GM18858 (cell line): ENCODE measurements around the gene PLCH1.

Experiments used
- ATAC-seq: cut with Tn5 transposase; IDR thresholded peaks from one replicate; pipeline ENCODE4 v1.9.1; 2021; ENCODE audit not compliant: unreplicated experiment

PLCH1 gene

DNA sequence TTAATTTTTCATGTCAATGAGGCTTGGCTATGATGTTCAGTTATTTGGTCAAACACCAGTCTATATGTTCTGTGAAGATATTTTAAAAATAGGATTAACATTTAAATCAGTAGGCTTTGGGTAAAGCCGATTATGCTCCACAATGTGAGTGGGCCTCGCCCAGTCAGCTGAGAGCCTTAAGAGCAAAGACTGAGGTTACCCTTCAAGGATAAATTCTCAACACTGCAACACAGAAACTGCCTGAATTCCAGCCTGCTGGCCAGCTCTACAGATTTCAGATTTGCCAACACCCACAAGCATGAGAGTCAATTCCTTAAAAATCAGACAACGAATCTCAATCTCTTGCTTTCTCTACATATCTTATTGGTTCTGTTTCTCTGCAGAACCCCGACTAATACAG, 188.3 kb downstream of the PLCH1 start:
- no peak for ATAC-seq

DNA sequence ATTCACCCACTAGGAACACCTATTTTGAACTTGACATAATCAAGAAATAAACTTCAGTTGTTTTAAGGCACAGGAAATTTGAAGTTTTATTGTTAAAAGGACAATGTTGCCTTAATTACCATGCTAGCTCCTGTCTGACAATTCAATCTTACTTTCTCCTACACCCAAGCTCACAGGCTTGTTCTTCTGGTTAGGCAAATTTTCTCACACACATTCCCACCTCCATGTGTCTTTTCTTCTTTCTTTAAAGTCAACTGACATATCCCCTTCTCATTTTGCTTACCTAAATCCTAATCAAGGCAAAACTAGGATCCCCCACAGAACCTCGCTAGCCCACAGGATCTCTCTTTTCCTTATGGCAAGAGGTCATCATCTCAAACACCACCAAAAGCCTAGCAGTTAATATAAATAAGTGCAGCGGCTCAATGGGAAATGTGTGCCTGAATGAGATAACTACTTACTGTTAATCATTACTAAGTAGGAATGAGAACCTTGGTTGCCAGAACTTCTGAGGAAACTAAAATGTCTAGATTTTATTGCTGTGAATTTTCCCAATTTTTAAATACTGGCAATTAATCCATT, 189.3 kb downstream of the PLCH1 start:
- ATAC-seq, result no peak

DNA sequence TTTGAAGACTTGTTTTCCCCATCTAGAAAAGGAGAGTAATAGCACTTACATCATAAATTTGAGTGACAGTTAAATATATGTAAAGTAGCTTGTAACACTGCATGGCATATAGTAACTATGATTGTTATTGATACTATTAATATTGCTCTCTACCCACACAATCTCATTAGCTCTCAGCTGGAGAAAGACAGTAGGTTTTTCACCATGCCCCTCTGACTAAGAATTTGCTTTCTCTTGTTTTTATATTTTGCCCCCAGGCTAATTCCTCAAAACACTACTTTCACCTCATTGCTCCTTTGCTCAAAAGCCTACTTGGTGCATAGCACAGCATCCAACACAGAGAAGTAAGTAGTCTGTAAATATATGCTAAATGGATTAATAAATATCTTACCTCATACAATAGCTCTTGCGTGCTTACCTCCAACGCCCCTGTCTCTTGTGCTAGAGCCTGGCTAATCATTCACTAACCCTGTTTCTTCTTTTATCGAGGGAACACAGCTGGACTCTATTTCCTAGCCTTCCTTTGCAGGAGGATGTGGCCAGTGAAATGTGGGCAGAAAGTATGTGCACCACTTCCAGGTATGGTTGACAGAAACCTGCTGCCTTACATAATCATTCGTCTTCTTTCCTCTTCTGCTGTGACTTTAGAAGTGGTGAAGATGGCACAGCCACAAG, 190.0 kb downstream of the PLCH1 start:
- ATAC-seq, result peak; percentile 75

DNA sequence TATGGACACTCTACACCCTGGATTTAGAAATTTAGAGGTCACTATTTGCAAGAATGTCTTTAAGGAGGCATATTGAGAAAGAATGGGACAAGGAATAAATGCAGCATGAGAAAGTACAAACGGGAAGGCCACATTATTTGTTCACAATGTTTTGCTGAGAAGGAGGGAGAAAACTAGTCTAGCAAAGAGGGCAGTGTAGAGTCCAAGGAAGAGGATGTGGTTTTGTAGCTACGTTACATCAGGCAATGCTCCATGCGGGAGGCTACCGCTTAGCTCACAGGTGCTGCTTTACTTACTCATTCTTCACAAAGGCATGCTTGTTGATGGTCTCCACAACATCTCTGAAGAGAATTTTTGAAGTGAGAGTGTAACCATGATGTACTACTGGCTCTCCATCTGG, 191.1 kb downstream of the PLCH1 start:
- peak; percentile 24 for ATAC-seq

DNA sequence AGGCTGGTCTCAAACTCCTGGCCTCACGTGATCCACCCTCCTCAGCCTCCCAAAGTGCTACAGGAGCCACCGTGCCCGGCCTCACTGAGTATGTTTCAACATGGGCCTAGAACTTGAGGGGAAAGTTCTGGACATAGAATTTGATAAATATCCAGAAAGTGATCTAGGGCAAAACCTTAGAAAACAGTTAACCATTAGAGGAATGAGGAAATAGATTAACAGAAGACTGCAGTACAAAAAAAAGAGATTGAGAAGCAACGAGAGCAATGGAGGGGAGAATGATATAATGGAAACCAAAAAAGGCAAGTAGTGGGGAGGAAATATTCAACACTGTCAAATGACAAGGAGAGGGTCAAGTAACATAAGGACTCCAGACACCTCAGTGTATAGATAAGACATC, 191.5 kb downstream of the PLCH1 start:
- no peak for ATAC-seq

DNA sequence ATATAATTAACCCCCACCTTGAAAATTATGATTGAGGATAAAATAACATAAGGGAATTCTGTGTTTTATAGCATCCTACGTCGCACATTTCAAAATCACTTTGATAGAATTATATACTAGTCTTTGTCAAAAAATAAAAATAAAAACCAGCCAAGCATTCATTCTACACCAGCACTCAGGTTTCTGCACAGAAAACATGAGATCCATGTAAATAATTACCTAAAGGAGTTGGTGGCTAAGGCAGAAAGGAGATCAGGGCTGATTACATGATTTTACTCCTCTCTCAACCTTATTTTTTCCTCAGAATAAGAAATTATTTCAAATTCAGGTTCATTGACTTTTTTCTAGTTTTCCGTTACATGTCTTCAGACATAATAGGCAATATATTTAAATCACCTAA, 194.5 kb downstream of the PLCH1 start:
- ATAC-seq, result no peak

DNA sequence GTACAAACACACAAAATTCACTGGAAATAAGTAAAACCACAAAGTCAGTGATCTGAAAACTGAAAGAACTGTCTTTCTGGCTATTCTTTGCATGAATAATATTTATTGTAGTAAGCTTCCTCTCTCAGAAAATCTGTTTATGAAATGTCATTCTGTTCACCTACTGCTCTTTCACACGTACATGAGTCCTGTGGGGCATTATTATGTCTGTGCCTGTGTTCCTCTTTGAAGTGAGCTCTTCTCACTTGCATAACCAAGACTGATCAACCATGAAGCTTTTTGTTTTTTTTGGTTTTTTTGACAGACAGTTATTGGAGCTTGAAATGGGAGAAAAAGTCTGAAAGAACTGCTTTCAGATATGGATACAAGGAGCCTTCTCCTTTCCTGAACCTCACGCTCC, 195.8 kb downstream of the PLCH1 start:
- ATAC-seq, result peak; percentile 85

DNA sequence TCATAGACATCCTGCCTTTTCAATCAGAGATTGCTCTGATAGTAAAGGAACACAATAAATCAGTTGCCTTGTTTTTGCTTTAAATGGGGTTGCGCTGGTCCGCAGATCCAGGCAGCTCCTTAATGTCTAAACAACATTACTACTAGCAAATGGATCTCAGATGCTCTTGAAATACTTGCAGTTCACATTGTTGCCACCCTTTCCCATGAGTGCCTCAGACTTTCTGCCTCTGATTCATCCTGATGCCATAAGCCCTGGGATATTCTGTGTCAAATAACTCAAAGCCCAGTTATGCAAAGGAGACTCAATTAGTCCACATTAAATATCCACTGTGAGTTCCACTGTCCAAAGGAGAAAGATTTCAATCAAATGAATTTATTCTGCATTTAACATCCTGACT, 196.7 kb downstream of the PLCH1 start:
- ATAC-seq, result no peak

DNA sequence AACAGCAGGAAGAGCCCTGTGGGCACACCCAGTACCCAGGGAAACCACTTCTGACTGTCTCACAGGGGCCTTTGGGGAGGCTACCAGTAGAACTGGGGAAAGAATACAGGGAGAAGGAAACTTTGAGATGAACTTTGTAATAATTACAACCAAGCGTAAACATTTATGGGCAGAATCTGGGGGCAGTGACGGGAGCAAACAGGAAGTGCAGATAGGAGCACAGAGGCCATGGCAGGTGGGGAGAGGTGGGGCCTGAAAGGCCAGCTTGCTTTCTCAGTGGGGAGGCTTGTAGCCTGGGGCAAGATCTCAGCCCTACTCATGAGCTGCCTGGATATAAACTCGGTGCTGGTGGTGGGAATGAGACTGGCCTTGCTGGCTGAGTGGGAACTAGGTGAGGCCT, 209.8 kb downstream of the PLCH1 start:
- no peak for ATAC-seq

DNA sequence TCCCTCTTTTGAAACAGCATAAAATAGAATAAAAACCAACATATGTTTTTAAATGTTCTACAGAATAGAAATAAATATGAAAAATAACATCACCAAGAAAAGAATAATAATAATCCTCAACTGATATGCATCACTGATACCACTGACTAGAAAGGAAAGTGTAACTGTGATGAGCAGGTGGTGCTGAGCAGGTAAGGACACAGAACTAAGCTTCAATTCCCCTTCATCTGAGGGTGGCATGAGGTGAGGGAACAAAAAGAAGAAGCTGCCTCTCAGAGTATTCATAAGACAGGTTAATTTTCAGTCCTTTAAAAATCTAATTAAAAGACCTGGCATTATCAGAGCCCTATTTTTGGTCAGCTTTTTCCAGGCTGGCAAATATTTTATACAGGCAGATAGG, 216.3 kb downstream of the PLCH1 start:
- no peak for ATAC-seq

DNA sequence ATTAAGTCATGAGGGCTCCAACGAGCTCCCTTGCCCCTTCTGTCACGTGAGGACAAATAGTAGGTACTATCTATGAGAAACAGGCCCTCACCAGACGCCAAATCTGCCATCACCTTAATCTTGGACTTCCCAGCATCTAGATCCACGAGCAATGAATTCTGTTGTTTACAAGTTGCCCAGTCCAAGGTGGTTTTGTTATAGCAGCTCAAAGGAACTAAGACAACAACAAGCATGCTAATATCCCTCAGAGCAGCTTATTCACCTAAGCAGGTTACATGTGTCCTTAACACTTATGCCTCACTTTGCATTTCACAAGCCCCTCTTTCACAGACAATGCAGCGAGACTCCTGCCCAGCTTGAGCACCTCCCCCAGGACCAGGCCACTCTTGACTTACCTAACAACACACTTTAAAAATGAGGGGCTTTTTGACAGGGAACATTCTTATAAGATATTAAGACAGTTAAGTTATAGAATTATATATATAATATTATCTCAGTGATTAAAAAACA, 219.5 kb downstream of the PLCH1 start:
- ATAC-seq, result no peak

DNA sequence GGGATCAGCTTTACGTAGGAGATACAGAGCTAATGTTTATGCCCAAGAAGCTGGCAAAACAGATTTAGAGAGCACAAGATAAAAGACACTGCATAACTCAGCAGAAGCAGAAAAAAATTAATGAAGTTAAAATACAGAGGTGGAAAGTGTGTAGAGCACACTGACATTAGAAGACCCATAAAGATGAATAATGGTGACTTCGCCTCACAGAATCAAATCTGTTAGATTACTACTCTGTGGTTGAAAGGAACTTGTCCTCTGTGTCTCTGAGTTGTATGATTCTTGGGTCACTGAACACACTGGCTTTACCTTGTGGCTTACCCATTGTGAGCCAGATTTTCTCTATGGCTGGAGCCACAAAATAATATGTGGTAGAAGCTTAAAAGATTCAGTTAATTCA, 224.4 kb downstream of the PLCH1 start:
- ATAC-seq, result no peak

DNA sequence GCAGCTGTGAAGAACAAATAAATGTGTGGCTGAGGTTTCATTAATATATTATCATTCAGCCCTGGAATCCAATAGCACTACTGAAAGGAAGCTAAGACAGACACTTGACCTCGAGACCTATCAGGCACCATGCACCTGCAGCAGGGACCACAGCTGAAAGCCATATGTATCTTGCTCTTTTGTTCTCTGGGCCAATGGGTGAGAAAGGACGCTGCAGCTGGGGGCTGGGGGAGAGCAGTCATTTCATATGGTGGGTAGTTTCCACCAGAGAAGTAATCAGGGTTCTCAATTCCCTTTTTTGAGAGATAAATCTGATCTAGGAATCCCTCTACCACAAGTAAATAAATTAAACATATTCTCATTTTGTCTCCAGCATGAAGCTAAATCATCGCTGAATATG, 225.8 kb downstream of the PLCH1 start:
- ATAC-seq, result peak; percentile 61

DNA sequence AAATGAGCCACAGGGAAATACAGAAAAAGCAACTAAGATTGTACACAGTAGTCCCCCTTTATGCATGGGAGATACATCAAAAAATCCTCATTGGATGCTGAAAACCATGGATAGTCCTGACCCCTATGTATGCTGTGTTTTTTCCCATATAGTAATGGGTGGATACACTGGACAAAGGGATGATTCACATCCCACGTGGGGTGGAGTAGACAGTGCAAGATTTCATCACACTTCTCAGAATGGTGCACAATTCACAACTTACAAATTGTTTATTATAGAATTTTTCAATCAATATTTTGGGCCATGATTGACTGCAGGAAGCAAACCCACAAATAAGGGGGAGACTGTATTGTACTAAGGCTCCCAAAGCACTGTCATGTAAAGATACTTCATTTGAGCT, 227.0 kb downstream of the PLCH1 start:
- ATAC-seq, result no peak

DNA sequence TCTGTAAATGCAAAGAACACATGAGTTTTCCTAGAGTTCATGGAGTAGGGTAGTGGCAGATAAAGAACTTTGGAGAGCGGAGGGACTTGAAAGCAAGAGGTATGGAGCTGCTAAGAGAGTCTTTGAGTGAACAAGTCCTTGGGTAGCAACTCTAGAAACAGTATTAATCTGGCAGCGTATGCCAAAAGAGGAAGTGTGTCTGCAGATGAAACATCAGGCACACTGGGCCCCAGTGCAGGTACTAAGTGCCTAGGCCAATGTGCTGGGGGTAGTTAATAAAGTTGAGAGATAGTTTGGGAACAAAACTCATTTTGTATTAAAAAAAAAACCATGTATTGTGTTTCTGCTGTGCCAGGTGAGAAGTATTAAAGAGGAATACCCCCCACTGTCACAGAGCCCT, 228.4 kb downstream of the PLCH1 start:
- ATAC-seq, result no peak

DNA sequence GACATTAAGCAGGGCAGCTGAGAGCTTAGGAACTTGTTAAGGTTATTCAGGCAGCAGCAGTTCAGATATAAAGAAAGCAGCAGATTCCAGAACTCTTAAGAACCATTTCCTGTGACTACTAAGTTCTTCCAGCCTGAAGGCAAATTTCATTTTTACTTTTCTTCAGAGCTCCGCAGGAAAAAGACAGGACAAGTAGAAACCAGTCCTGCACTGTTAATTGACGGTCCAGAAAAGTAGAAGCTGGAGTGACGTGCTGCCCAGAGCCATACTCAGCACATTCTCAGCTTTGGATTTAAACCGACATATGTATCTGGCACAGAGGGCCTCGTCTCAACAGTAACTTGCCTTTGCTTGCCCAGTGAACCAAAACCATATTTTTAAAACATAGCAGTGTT, 232.0 kb downstream of the PLCH1 start:
- no peak for ATAC-seq

DNA sequence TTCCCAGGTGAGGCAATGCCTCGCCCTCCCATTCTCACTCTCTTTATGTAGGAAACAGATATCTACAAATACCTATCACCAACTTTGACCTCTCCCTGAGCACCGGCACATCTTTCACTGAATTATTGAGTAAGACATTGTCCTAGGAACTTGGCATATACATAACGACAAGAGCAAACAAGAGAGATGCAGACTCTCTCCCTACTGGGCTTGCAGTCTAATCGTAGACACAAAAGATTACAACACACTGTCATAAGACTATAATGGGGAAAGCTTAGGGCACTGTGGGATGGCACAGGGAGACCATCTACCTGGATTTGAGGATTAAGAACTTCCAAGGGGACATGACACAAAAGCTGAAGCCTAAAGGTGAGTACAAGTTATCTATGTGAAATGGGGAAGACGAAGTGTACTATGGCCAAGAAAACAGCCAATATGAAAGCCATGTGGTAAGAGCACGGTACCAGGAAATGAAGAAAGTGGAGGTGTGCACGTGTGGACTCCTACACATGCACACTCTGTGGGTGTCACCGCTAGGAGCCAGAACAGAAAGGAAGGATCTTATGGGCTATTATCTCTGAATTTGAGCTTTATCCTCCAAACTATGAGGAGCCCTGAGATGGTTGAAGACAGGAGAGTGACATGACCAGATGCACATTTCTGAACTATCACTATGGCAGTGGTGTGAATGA, 232.6 kb downstream of the PLCH1 start:
- ATAC-seq, result no peak

DNA sequence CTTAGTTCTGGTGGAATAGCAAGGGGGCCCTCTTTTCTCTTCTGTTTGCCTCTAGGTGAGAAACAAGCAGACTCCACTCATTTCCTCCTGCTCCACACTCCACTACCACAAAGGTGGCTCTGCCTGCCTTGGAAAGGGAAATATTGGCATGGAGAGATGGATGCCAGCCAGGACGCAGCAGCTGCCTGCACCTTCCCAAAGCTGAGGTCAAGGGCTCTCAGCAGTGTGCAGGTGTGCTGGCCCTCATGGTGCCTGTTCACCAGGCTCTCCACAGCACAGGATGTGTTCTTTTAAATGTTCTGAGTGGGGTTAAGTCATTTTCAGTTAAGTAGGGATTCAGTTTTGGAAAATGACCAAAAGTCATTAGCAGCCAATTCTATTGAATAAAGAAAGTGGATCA, 240.2 kb downstream of the PLCH1 start:
- ATAC-seq, result no peak

DNA sequence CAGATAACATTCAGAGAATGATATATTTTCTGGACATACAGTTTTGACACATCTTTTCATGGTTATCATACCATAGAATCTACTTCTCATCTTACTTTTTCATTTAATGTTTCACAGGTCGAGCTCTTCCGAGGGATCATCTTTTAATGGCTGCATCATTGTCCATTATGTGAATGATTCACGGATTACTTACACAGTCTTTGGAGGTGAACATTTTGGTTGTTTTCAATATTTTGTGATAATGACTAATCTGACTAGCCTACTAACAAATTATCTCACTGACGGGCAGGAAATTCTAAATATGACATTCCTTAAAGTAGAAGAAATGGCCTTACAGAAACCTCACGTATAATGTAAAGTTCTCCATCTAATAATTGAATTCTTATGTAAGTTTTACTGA, 242.2 kb downstream of the PLCH1 start:
- ATAC-seq, result no peak

DNA sequence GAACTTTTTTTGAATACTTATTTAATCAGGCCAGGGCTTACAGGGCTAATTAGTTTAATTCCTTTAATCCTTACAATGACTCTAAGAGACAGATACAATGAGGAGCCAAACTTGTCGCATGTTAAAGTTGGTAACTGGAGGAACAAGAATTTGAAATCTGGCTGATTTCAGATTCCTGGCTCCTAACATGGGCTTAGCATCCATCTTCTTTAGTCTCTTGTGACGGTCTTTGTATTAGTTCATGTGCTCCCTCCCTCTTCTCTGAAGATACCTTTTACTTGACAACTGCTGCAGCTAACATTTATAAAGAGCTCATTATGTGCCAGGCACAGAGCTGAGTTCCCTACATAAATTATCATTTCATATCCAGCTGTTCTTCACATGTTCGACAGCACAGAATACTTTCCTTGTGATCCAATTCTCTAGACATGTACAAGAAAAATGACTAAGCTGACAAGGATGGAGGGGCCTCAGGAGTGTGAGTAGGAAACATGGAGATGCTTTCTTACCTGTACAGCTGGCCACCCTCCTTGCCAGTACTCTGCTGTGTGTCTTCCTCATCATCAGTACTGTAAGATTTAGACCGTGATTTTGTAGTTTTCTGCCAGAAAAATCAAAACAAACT, 244.6 kb downstream of the PLCH1 start:
- ATAC-seq, result no peak

DNA sequence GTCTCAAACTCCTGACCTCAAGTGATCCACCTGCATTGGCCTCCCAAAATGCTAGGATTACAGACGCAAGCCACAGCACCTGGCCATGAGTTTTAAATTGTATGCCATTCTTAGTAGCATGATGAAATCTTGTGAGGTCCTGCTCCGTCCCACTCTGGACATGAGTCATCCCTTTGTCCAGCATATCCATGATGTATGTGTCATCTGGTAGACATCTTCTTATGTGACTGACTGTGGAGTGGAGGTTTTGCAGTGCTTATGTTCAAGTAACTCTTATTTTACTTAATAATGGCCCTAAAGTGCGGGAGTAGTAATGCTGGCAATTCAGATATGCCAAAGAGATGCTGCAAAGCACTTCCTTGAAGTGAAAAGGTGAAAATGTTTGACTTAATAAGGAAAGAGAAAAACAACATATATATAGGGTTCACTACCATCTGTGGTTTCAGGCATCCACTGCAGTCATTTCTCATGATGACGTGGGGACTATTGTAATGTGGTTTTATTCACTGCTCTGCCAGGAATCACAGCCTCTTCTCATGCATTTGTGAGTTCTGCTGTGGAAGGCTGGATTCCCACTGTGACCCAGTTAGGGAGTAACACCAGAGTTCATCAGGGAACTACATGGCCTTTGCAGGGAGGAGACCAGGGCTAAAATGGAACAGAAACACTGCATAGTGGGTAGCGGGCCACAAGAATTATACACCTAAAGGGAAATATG, 246.8 kb downstream of the PLCH1 start:
- no peak for ATAC-seq
